Measurements from ENCODE around the gene IGDCC3. TPM values are rescaled to one million over a fixed set of nuclear protein-coding genes. Genes with fewer than 3 reads are reported as not detected.
A peak's percentile ranks its signal among the peaks of the same experiment; 100 is the strongest.

Gene IGDCC3
- polyA plus RNA-seq, 2 of the 4 experiments (the other 2 are of a cell fraction): 0.04 to 0.12 TPM

GRCh38 chr15:65394280-65394789 lies 16.5 kb upstream of the IGDCC3 start:
- FAIRE-seq (no peak), DNase-seq (ENCODE audit: low read depth in 1 of 2, low spot score in 1 of 2) (no peak), ATAC-seq (no peak)
- TF ChIP-seq FOSB (CRISPR knock-in tag; IDR thresholded peaks at IDR 0.05): no peak
- no peak for TF ChIP-seq MAZ (IDR thresholded peaks at IDR 0.05; ENCODE audit: borderline replicate concordance, low read depth, low read length)
- TF ChIP-seq BCL3 (IDR thresholded peaks at IDR 0.05): no peak
- no peak for TF ChIP-seq CBX8 (IDR thresholded peaks at IDR 0.05)
- TF ChIP-seq RARB (CRISPR knock-in tag; IDR thresholded peaks at IDR 0.05): no peak
- no peak for TF ChIP-seq JUN (IDR thresholded peaks at IDR 0.05)
- TF ChIP-seq HMGXB4 (CRISPR knock-in tag; IDR thresholded peaks at IDR 0.05; ENCODE audit: borderline replicate concordance): no peak
- TF ChIP-seq CBX2 (IDR thresholded peaks at IDR 0.05; ENCODE audit: borderline replicate concordance, low read depth): no peak
- no peak for TF ChIP-seq CHD4 (IDR thresholded peaks at IDR 0.05; ENCODE audit: borderline replicate concordance)
- TF ChIP-seq TP53 (CRISPR knock-in tag; IDR thresholded peaks at IDR 0.05): no peak
- no peak for TF ChIP-seq KDM5A (IDR thresholded peaks at IDR 0.05)
- TF ChIP-seq REST (IDR thresholded peaks at IDR 0.05): no peak
- ChIA-PET POLR2A (no interaction called here), CTCF (interaction anchor here (1.5 to 42.0 kb wide), 5 partner anchors 2 to 78 kb away, joined by 4 to 772 read pairs (median 722); partner anchors contain the start of gene IGDCC3)
- WGBS (ENCODE audit: missing lambda C conversion rate): 81% methylated on average over 11 of the region's 11 CpGs
- H3K4me2 ChIP-seq: no peak overlapping the region
- no peaks in the 10 kb centered on the region; the same call in 2 of the 3 replicates for H3K4me1 ChIP-seq
- no peak overlapping the region for H3K4me3 ChIP-seq
- no peak overlapping the region for H3K27ac ChIP-seq
- H3K9me3 ChIP-seq: no peaks in the 10 kb centered on the region

GRCh38 chr15:65393557-65393956 lies 15.8 kb upstream of the IGDCC3 start:
- H3K4me1 ChIP-seq: no peaks in the 10 kb centered on the region
- no peaks in the 10 kb centered on the region for H3K9me3 ChIP-seq
- ATAC-seq (peak in 1 of 2 experiments; percentile 31; a peak in 3 of 6 replicates), DNase-seq (ENCODE audit: low read depth in 1 of 2, low spot score in 1 of 2) (no peak), FAIRE-seq (no peak)
- ChIA-PET CTCF (interaction anchor here (1.5 to 42.0 kb wide), 4 partner anchors 2 to 73 kb away, joined by 6 to 772 read pairs (median 747); partner anchors contain the start of gene IGDCC3), POLR2A (no interaction called here)
- no peak overlapping the region for H3K4me2 ChIP-seq
- WGBS (ENCODE audit: missing lambda C conversion rate): 79% methylated on average over 8 of the region's 8 CpGs
- no peak overlapping the region for H3K27ac ChIP-seq
- TF ChIP-seq ZSCAN20 (CRISPR knock-in tag; IDR thresholded peaks at IDR 0.05): no peak
- no peak for TF ChIP-seq EHF (CRISPR knock-in tag; IDR thresholded peaks at IDR 0.05)
- no peak for TF ChIP-seq POLR2A (IDR thresholded peaks at IDR 0.05; ENCODE audit: low read length)
- TF ChIP-seq KDM5A (IDR thresholded peaks at IDR 0.05): no peak
- TF ChIP-seq CBX8 (IDR thresholded peaks at IDR 0.05): no peak
- TF ChIP-seq JUNB (IDR thresholded peaks at IDR 0.05): no peak
- TF ChIP-seq E2F6 (IDR thresholded peaks at IDR 0.05; ENCODE audit: borderline replicate concordance, low read depth): no peak
- TF ChIP-seq MYC (IDR thresholded peaks at IDR 0.05; ENCODE audit: borderline replicate concordance, low read length): no peak
- no peak for TF ChIP-seq MAFK (IDR thresholded peaks at IDR 0.05; ENCODE audit: partially characterized antibody)
- TF ChIP-seq USF2 (IDR thresholded peaks at IDR 0.05): no peak
- TF ChIP-seq RCOR1 (IDR thresholded peaks at IDR 0.05; ENCODE audit: low read depth, low read length): no peak
- TF ChIP-seq NR3C1 (IDR thresholded peaks at IDR 0.05): no peak
- H3K4me3 ChIP-seq: no peak overlapping the region

All from A549 (cell line).